Stimulated activated CD4-positive, alpha-beta T cell treated with anti-CD3 and anti-CD28 coated beads, TNF-alpha, amount 100 ng/mL, for 48 hours (primary cell): ENCODE data around the gene SLC22A31.
A peak's percentile ranks its signal among the peaks of the same experiment; 100 is the strongest.

ENCODE experiments used
- DNase-seq, 3 donors: peaks; one replicate each; pipeline ENCODE4 v3.0.0-alpha.2; 2020; ENCODE audit warnings: low read depth in 3 of 3

Gene SLC22A31

DNA sequence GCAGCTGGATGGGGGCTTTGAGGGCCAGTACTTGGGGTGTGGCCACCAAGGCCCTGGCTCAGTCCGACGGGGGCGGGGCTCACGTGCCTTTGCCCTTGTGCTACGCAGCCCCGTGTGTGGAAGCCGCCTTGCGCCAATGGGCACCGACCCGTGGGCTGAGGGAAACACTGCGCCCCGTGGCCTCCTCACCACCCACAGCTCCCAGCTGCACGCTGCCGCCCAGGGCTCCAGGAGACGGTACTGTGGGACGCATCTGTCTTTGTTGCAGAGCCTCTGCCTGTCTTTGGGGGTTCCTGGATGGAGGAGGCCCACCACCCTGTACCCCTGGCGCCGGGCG, 21.2 kb downstream of the SLC22A31 start:
- no peak for DNase-seq

DNA sequence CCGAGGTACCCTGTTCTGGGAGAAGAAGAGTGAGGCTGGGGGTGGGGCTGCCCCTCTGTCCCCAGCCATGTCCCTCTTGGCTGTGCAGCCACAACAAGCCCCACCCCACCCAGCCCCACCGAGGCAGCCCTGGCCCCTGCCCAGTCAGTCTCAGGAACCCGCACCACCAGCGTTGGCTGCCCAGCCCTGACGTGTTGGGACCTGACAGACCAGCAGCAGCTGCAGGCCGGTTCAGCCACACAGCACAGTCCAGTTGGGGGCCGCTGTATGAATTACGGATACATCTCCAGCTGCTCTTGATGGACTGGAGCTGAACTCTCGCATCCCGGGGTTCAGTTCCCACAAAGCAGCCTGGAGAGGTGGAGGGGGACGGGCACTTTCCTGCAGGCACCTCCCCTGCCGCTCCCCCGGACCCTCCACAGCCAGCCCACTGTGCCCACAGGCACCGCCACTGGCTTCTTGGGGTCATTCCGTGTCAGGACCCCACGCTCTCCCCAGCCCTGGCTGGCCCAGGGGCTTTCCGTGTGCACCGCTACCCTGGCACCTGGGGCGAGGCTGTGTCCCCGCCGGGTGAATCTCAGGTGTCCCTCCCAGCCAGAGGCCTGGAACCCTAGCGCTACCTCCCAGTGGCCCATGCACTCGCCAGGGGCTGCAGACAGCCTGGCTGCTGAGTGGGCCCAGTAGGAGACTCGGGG, 21.7 kb downstream of the SLC22A31 start:
- no peak for DNase-seq

DNA sequence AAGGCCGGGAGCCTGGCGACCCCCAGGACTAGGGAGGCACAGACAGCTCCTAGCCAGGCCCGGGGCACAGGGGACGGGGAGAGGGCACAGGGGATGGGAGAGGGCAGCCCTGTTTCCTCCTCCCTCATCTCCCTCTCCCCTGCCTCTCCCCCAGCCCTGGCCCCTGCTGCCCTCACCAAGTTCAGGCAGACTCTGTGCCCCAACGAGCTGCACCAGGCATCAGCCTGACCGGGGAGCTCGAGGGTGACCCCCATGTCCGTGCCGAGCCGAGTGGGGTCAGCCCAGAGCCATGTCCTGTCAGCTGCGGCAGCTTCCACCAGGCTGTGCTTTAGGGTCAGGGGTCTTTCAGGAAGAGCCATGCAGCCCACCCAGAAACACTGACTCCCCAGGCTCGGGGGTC, 22.8 kb downstream of the SLC22A31 start:
- DNase-seq = no peak

DNA sequence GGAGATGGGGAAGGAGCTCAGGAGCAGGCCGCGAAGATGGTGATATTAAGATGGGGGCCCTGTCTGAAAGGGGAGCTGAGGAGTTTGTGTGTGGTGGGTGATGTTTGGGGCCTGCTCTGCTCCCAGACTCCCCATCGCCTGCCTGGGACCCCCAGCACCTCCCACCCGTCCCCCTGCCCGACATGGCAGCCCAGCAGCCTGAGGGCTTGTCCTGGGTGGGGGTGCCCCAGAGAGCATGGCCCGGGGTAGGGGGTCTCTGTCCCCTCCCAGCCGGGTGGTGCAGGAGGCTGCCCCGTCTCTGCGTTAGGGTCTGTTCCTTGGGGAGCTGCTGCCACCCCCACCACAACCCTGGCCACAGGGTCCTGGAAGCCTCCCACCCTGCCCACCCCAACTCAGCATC, 23.6 kb downstream of the SLC22A31 start:
- no peak for DNase-seq

DNA sequence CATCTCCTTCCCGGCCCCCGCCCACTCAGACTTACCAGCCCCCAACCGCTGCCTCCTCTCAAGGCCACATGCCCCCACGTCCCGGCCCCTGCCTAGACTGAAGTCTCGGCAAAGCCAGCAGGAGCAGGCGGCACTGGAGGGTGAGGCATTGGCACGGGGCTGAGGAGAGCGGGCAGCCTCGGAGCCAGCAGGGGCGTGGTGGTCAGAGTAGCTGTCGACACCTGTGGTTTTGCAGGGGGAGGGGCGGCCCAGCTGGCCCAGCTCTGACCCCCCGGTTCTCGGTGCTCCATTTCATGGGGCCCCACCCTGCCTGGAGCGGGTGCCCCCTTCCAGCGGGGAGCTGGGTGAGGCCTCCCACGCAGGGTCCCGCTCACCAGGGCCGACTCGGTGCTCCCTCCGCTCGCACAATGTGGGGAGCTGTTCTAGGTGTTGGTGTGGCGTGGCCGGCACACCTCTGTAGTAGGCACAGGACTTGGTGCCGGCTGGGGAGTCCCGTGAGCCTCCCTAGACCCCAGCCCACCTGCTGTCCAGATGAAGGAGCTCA, 24.1 kb downstream of the SLC22A31 start:
- no peak for DNase-seq

DNA sequence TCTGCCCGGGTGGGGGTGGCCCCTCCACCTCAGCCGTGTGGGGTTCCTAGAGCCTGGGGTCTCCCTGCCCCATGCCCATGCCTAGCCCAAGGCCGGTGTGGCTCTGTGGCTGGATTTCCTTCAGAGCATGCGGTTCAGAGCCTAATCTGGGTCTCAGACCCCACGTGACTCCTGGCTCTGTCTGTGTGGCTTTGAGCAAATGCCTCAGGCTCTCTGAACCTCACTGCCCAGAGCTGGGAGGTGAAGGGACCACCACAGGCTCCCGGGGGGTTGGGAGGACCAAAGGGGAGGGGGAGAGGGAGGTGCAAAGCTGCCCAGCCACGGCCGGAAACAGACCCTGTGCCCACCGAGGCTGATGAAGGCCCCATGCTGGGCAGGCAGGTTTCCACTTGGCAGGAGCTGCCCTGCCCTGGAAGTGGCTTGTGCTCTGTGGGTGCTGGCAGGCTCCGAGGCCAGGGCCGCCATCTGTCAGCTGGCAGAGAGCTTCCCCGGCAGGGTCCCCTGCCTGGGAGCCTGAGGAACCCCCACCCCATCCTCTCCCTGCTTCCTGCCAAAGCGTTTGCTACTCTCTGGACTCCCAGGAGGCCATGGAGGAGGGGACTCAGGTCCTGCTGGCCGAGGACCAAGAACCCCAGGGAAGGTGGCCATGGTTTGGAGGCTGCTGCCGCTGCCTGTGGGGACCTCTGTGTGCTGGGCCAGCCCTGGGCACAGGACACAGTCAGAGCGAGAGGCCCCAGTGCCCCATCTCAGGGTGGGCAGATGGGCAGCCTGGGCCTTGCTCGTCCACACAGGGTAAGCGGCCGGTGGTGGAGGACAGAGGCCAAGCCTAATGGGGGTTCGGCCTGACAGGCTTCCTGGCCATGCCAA, 24.8 kb downstream of the SLC22A31 start:
- DNase-seq = no peak

DNA sequence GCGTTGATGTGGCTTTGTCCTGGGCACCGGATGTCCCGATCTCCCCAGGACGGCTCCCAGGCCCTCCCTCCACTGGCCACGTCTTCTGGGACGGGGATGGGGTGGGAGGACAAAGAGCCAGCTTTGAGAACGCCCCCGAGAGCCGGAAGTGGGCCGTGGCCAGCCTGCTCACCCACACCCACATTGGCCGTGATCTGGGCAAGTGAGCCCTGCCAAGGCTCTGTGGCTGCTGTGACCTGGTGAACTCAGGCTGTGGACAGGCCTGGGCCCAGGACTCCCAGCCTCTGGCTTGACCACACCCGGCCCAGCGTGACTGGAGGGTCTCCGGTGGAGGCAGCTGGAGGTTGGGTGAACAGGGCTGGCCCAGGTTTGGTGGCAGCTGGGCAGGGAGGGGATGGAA, 25.5 kb downstream of the SLC22A31 start:
- DNase-seq = no peak

DNA sequence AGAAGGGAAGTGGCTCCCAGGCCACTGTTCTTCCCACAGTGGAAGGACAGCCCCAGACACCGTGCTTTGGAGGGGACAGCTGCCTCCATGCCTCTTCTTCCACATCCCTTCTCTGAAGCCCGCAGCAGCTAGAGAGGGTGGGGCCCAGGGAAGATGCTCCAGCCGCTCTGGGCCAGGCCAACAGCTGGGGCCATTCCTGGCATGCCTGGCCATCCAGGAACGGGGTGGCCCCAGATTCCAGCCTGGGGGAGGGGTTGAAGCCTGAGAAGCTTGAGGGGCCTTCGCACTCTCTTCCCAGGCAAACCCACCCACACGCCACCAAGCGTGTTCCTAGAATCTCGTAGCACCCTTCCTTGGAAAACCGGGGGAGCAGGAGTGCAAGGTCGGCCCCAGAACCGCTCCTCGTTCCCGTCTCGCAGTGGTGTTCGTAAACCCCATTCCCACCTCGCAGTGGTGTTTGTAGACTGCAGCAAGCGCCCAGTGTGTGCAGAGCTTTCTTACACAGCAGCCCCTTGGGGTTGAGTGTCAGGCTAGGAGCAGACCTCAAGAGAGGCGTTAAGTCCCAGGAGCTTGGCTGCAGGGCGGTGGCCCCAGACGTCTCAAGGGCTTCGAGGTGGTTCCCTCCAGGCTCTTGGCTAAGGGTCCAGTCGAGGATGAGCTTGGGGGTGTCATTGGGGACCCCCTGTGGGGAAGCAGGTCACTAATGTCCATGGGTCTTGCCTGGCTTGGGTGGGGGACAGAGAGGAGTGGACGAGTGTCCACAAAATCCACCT, 26.1 kb downstream of the SLC22A31 start:
- no peak for DNase-seq

DNA sequence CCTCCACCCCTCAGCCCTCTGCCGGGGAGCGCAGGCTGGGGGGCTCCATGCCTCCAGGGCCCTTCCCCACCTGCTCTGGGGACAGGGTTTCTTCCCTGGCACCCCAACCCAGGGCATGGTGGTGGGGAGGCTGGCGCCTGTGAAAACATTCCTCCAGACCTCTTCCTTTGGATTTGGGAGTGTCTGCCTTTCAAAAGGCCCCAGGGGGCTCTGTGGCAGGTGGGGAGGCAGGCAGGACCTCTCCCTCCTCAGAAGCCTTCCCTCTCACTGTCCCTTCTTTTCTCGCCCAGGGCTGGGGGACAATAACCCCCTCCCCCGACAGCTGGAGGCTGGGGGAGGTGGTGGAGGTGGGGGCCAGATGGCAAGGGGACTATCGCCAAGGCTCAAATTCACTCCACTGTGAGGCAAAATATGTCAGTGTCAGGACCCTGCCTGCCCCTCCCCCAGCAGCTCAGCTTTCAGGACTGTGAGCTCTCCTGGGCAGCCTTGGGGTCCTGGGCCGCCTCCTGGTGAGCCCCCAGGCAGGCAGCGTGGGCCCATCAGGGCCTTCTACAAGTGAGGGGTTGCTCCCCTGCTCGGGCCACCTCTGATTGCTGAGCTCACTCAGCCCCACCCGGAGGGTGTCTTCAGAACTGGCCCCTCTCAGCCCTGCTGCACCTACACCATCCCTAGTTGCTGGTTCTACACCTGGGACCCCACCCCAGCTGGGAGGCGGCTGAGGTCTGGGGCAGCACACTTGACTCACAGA, 27.0 kb downstream of the SLC22A31 start:
- no peak for DNase-seq

DNA sequence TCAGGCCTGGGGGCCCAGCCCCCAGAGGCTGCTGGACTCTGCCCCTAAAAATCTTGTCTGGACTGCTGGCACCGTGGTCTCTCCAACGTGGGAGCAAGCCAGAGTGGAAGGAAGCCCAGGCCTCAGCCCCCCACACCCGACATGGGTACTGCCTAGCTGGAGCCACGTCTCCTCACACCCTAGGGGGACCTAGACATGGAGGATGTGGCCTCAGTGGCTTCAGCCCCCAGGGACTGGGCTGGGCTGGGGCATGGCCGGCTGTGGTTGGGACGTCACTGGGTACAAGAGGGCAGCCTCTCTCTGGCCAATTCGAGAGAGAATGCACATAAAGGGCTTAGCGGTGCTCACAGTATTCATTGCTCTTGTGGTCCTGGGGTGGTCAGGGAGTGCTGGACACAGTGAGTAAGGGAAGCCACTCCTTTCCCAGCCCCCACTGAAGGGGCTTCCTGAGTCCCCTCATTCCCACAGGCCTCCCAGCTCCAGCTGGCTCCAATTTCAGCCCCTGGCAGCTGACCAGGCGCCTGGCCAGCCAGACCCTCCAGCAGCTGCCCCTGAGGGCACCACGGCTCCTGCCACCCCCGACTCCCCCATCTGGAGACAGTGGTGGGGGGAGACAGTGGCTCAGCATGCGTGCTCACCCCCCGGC, 27.7 kb downstream of the SLC22A31 start:
- DNase-seq = no peak

DNA sequence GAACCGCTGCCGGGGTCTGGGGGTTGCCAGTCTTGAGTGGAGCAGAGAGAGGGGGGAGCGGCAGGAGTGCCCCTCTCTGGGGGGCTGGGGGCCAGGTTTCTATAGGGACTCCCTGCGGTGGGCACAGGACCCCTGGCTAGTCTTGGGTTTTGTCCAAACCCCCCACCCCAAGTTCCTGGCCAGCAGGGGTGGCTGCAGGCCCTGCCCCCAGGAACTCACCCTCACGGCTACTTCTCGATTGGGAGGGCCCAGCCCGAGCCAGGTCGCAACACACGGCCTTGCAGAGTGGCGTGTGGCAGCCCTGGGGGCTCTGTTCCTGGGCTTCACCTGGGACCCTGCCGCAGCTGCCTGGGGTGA, 28.2 kb downstream of the SLC22A31 start:
- no peak for DNase-seq

DNA sequence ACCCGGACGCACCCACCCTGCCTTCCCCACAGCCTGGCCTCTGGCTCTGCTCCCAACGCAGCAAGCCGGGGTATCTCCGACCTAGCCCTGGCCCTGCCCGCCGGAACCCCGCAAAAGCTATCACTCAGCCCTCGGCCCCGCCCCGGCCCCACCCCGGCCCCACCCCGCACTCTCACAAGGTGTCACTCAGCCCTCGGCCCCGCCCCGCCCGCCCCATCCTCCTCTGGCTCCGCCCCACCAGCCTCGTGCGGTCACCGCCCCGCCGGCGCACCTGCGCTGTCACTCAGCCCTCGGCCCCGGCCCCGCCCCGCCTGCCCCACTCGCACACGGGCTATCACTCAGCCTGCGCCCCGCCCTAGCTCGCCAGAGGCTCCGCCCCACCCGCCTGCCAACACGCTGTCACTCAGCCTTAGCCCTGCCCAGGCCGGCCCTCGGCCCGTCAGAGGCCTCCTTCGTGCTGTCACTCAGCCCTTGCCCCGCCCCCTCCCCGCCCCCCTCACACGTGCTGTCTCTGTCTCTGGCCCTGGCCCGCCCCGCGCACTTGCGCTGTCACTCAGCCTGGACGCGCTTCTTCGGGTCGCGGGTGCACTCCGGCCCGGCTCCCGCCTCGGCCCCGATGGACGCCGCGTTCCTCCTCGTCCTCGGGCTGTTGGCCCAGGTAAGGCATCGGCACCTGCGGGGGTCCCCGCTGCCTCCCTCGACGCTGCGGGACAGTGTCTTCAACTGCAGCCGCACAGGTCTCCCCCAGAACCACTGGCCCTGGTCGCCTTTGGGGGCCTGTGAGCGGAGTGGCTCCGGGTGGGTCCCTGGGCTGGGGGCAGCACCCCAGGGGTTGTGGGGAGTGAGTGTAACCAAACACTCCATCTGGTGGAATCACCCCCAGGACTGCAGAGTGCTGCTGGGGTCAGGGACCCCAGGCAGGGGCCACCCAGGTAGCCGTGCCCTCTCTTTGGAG, 28.8 kb downstream of the SLC22A31 start, which contains the start of gene CDH15:
TSS of gene CDH15 (plus strand) at position 533 of the 955 bp plus-strand sequence. CDS start at position 617, 84 bp downstream.
- peak; percentile 86 to 97 (median 96) for DNase-seq

DNA sequence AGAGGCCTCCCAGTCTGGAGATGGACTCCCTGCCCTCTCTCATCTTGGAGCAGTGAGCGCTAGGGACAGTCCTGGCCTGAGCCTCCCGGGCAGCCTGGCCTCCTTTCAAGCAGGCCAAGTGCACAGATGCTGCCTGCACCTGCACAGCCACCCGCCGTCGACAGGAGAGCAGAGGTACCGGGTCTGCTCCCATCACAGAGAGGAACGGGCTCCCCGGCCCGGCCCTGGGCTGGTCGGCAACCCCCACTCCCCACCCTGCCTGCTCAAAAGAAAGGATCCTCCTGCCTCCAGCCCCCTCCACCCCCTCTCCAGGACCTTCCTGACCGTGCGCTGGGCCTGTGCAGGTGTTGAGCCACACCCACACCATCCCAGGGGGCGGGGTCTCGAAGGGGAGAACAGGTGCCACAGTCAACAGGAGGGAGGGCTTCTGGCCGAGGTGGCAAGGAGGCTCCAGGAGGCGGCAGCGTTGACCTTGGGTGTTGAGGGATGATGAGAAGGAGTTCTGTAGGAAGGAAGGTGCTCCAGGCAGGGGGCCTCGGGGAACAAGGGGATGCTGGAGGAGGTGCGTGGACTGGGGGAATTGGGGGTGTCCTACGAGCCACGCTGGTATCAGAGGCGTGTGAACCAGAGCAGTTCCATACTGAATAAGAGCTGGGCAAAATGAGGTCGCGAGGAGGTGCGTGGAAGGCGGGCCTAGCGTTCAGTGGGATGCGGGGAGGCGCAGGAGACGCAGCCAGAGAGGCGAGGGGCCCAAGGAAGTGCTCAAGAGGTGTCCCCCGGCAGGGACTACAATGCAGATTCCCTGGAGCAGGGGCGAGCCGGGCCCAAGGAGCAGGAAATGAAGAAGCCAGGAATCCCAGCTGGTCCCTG, 29.8 kb downstream of the SLC22A31 start:
- no peak for DNase-seq

DNA sequence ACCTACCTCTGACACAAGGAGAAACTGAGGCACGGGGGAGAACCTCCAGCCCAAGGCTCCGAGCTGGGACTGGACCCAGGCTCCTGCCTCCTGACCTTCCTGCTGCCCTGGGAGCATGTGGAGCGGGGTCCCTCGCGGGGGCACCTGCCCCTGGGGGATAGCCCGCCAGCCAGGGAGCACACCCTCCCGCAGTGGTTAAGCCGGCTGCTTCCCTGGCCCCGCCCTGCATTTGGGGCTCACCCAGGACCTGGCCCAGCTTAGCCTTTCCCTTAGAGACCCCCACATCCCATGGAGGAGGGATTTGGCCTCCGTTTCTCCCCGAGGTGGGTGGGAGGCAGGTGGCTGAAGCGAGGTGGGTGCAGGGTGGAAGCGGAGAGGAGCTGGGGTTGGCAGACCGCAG, 30.6 kb downstream of the SLC22A31 start:
- no peak for DNase-seq

DNA sequence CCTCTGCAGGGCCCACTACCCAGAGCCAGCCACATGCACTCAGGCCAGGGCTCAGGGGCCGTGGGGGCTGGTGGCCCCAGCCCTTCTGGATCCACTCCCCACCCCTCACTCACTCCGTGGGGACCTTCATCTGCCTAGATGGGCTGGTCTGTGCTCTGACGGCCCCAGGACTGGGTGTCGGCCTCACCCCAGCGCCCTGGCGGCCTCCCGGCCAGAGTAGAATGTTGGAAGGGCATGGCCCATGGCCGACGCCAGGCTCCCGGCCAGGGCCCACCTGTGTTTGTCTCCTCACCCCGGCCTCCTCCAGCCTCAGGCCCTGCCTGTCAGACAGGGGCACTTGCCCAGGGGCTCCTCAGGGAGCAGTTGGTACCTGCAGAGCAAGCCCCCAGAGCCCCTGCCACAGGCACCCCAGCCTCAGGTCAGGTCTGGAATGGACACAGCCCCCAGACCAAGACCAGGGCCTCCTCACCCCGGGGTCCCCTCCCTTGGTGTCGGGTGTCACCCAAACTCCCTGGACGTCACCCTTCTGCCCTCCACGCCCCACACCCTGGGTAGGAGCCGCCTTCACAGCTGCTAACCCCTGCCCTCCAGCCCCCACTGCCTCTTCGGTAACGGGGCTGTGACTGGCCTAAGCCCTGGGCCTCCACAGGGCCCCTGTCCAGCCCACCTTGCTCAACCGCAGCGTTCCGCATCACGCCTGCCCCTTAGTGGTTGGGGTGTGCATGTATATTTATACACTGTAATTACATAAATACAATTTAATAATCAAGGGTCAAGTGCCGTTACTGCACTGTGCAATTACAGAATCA, 31.8 kb downstream of the SLC22A31 start:
- no peak for DNase-seq

DNA sequence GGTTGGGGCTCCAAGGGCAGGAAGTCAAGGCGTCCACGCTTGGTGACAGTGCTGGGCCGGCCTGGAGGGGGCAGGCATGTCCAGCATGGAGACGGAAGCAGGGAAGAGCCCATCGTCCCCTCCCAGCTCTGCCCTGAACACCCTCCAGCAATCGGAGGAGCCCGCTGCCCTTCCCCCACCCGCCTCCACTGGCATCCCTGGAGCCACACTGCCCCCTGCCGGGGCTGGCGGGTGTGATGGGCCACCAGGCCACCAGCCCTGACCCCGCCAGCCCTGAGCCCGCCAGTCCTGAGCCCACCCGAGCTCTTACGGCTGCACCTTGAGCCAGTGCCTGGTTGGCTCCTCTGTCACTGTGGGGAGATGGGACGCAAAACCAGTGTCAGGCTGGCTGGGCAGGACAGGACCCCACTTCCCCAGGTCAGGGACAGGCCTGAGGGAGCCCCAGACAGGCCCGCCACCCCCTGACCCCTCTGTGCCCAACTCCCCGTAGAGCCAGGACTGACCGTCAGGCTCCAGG, 32.9 kb downstream of the SLC22A31 start:
- DNase-seq = peak; percentile 72 to 93 (median 83)

DNA sequence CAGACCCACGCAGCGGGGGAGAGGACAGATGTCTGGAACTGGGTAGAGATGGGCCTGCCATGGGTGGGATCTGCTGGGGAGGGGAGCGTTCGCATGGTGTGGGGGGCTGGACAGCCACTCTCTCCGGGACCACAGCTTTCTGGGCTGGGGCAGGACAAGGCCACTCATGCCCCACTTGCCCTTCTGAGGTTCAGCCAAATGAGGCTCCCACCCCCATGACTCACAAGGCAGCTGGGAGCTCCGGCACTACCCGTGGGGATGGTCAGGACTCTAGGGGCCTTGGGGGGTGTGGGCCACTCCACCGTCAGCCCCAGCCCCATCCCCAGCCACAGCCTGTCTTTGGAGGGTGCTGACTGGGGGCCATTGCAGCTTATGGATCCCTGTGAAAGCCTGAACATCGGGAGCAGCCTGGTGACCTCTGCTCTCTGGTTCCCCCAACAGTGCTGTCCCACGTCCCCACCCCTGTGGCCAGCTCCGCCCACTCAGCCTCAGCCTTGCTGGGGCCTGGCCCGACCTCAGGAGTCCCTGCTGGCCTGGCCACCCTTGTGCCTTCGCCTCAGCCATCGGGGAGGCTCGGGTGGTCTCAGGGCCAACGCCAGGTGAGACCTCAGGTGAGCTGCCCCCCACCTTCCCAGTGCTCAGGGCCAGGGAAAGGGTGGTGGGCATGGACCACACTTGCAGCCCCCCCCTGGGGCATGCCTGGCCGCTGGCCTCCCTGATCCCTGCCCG, 33.5 kb downstream of the SLC22A31 start:
- no peak for DNase-seq
